Femur (tissue), 1 donor: ENCODE measurements around the gene MVB12B.
"Not testable (repeated sequence)": the region's sequence is repeated elsewhere in the genome, so short reads cannot be mapped to it uniquely, and the experiment has no call there.

Source experiments
- DNase-seq: peaks from one replicate; pipeline ENCODE4 v3.0.0-alpha.2; 2017

Gene MVB12B

DNA sequence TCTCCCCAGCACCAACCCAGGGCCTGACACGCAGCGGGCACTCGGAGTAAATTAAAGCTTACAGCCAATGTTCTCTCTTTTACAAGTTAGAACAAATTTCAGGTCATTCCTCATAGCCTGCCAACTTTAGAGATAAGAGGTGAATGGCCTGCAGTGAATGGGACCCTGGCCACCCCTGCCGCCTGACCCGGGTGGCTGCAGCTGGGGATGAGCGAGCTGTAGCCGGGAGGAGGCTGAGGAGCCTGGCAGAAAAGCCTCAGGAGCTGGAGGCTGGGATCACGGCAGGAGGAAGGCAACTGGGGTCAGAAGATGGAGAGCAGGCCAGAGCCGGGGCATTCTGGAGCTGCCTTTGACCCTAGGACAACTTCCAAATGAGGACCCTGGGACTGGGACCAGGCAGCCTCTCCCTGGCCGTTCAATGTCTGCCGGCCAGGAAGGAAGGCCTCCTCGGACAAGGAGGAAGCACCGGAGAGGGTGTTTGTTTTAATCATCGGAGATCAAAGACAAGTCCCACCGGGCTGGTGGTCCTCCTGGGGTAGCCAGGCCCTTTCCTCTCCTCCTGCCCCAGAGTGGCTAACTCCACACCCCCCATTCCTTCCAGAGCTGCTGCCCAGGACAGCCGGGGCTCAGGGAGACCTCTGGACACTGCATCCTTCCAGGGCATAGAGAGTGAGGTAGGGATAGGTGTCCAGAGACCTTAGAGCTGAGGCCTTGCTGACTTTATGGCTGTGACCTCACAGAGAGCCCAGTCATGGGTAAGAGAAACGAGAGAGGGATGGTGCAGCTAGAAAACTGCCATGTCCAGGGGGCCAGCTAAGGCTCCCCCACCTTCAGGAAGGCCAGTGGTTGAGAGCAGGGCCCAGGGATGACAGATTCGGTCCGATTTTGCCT is 199.8 kb downstream of the MVB12B start:
- no peak for DNase-seq

DNA sequence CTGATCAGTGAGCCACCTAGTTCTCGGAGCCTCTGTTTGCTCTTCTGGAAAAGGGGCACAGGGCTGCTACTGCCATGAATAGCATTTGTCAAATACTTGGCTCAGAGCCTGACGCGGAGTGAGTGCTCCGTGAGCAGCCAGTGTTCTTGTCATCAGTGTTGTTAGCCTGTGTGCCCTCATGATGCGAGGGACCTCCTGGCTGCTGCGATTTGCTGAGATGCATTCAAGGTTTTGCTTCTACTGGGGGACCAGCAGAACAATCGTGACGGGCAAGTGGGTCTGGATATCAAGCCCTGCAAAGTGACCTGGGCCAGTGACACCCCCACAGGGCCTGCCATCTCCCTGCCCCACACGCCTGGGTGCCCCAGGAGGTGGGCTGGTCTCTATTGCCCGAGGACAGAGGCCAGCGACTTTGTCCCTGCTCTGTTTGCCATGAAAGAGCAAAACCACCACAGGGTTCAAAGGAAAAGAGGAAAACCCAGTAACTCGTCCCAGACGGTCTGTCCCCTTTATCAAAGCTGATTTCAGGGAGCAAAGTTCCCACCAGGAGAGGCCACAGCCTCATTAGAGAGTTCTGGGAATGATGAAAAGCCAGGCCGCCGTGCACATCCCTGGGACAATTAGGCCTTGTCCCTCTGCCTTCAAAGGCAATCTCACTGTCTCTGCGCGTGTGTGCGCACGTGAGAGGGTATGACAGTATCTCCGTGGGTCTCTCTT is 200.6 kb downstream of the MVB12B start:
- DNase-seq: no peak

DNA sequence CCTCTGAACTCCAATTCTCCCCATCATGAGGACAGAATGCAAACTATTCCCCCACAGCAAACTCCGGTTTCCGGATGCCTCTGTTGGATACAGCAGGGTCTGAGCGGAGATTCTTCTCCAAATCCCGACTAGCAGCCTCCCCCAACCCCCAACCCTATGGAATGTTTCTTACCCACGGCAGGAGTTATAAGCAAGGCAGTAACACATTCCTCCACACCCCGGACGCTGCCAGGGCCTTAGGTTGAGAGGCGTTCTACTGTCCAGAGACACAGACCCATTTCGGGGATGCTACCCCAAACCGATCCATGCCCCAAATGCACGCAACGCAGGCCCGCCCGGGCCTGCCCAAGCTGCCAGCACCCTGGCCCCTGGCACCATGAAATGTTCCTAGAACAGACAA is 201.5 kb downstream of the MVB12B start:
- no peak for DNase-seq

DNA sequence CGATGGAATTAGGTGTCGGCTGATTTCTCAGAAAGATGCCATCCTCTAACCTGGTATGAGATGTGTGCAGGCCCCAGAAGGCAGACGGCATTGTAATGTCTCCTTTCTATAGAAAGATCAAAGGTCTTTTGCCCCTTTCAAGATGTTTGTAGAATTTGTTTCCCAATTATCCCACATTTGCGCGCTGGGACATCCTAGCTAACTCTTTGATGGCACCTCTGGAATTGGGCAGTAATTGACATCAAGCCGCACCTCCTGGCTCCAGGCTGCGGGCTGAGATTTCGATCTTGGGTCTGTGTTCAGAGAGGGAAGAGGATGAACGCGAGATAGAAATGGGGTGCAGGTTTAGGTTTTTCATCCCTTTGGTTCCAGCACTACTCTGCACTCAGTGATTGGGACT is 202.3 kb downstream of the MVB12B start:
- no peak for DNase-seq

DNA sequence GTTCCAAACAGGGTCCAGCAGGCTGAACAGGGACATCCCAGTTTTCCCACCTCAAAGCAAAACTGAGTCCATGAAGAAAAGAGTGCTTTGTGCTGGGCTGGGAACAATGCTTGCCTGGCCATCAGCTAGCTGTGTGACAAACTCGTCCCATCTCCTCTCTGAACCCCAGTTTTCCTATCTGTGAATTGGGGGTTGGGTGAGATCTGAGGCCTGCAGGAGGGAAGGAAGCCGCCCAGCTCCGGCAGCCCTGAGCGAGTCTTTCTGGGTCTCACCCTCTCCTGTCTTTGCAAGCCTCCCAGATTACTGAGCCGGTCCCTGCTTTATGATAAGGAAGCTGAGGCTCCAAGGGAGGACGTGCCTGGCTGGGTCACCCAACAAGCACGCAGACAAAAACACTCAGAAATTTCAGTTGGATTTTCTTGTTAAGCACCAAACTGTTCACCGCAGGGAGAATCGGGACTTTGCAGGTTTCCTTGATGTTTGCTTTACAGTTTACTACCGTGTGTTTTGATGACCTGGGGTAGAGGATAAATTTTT is 204.5 kb downstream of the MVB12B start:
- DNase-seq: no peak

DNA sequence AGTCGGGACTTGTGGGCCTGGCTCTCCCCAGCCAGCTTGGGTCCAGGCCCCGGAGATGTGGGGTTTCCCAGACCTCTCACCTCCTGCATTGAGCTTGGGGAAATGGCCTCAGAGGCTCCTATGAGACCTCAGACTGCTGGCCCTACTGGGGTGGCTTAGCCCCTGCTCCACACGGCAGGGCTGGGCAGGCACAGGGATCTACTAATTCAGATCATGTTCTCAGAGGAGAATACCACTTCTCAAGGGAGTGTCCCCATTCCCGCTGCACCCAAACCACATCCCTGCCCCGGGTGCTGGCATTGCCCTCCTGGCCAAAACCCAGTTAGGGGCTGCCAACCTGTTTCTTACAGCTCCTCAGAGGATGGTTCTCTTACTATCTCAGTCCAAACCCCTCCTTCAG is 205.0 kb downstream of the MVB12B start:
- DNase-seq: no peak

DNA sequence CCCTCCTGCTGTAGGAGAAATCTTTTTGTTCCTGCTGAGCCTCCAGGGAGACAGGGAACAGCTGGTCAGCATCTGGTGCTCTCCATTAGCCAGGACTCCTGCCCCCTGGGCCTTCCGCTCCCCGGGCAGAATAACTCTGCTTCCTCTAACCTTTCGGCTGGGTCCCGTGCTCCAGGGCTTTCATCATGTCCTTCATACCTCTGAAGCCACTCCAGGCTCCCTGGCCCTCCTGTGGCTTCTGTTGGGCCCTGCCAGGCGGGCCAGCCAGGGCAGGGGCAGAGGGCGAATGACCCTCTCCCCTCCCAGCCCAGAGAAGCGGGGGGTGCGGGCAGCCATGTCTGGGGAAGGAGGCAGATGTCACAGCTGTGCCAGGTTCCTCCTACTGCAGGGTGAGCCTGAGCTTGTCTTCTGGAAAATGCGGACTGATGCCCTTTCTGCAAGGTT is 205.4 kb downstream of the MVB12B start:
- DNase-seq: no peak

DNA sequence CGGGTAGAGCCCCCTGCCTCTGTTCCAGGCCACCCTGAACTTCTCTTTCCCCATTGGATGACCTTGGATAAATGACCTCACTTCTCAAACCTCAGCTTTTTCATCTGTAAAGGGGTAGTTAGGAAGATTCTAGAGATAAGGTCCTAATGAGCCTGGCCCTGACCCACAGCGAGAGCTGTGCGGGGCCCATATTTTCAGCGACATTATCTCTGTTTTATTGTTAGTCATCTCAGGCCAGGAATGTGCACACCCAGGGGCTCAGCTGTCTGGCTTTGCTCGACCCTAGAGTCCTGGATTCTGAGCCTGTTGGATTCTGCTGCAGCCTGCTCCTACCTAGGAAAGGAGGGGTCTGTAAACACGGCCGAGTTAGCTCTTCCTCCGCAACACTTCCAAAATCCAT is 205.9 kb downstream of the MVB12B start:
- DNase-seq: no peak

DNA sequence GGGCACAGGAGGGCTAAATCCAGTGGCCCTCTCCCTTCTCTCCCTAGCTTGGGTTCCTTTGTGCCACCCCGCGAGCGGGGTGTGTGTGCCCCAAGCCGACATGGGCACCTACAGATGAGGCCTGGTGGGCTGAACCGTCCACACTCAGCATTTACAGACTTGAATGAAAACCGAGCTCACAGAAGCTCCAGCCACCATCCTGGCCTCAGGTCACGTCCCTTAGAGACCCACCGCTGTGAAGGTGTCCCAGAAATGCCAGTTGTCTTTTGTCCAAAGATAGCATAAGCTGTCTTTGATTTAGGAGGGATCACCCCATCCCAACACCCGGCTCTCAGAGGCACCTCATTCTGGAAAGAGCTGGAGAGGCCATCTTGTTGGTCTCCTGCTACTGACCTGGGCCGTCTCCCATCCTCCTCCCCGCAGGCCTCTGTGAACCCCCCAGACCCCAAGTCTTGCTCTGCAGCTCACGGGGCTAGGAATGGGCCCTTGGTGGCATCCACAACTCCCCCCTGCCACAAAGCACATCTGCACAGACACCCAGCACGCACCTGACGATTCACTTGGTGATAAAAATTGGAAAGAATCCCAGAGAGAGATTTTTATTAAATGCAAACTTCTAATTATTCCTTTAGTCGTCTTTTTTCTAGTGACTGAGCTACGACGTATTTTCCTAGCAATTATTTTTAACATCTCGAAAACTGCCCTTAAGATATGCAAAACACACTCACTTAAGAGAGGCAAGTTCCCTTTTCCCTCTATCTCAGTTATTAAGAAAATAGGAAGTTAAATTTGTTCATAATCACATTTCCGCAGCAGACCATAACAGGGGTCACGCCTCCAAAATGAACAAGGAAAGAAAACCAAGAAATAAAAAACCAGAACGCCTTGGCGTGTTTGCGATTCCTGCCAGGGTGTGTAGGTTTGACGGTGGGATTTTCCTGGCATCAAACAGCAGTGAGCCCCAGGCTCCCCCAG is 206.6 kb downstream of the MVB12B start:
- no peak for DNase-seq

DNA sequence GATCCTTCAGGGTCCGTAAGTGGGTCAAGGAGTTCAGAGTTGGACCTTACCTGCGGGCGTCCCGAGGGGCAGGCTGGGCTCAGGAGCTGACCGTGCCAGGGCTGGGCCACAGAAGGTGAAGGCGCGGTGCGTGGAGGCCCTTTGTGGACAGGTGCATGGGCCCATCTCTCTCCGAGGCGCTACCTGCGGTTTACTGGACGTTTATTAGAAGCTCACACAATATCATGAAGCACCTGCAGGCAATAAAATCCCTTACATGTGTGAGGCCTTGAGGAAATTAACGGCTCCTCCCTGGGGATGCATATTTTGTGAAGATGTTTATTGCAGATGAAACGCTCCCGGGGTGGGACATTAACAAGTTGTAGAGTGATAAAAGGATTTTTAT is 207.3 kb downstream of the MVB12B start:
- no peak for DNase-seq

DNA sequence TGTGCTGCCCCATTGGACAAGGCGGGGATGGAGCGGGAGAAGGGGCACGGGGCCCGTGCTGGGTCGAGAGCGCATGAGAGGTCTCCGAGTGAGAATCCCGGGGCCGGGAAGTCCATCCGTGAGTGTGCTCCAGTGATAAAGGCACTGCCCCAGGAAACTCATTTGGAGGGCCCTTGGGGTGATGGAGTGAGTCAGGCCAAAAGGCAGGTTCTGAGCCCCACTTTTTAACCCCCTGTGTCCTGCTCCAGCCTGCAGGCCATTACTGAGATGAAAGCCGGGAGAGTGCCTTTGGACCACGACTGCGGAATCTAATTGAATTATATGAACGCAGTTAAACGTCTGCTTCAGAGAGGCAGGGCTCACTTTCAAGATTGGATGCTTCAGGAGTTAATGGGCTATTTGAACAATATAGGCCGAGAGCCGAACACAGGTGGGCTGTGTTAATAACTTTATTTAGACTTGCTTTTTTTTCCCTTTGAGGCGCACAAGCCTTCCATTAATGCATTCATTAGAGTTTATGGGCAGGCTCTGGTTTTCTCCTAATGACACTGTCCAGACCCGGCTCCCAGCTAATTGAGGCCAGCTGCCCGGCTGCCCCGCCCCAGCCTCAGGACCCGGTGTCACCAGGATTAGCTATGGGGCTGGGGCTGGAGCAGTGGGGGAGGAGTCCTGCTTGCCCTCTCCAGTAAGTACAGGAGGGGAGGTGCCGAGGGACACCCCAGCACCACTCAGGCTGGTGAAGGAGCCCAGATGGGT is 208.0 kb downstream of the MVB12B start:
- DNase-seq: no peak

DNA sequence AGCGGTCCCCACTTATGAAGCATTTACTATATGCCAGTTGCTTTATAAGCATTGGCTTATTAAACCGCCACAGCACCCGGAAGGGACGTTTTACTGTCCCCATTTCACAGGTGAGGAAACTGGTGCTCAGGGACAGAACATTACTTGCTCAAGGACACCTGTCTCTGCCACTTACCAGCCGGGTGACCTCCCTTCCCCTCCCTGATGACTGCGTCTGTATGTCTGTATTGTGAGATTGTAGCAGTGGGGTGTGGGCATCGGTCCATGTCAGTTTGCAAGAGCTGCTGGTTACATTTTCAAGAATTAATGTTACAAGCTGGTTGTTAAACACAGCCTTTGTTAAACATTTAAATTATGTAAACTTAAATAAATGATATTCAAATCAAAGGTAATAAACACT is 209.5 kb downstream of the MVB12B start:
- no peak for DNase-seq

DNA sequence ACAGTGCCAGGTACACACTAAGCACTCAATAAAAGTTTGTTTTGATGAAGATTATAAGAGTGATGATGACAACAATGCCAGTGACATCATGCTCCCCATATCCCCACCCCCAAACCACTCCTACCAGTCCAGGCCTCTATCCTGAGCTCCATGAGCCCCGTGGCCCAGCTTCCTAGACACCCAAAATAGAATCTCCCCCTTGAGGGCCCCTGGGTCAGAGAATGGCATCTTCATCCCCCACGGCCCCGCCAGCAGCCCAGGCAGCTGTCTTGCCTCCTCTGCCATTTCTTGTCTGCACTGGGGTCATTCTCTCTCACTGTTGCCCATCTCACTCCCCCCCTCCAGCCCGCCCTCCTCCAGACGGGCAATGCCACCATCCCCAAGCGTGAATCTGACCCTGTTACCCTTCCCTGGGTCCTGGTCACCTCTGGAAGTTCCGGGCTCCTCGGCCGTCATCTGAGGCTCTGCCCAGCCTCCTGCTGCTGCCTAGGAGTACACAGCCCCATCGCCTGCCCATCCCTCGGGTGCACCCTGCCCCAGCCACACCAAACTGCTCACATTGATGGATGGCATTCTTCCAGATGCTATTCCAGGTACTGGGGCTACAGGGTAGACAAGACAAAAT is 210.3 kb downstream of the MVB12B start:
- no peak for DNase-seq

DNA sequence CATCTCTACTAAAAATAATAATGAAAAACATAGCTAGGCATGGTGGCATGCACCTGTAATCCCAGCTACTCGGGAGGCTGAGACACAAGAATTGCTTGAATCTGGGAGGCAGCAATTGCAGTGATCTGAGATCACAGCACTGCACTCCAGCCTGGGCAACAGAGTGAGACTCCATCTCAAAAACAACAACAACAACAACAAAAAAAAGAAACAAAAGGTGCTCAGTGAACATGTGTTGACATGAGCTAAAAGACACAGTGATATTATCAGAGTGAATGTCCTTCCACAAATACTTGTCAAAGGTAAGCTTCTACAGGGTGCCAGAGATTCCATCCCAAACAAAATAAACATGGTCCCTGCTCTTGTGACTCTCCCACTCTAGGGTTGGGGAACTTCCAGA is 211.9 kb downstream of the MVB12B start:
- no peak for DNase-seq

DNA sequence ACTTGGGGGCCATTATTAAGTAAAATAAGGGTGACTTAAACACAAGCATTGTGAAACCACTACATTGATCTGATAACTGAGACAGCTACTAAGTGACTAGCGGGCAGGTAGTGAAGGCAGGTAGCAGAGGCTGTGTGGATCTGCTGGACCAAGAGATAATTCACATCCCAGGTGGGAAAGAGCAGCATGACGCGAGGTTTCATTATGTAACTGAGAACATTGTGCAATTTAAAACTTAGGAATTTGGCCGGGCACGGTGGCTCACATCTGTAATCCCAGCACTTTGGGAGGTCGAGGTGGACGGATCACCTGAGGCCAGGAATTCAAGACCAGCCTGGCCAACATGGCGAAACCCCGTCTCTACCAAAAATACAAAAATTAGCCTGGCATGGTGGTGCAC is 213.8 kb downstream of the MVB12B start:
- DNase-seq: not testable (repeated sequence)

DNA sequence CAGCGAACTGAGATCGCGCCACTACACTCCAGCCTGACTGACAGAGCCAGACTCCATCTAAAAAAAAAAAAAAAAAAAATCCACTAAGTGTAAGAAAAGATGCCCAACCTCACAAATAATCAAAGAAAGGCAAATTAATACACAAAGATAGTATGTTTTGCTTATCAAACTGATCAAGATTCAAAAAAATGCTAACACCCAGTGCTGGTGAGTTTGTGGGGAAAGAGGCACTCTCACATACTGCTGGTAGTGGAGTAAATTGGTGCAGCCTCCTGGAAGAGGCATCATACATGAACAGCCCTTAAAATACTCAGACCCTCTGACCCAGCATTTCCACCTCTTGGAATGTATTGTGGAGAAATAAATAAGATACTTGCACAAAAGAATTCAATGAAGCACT is 216.9 kb downstream of the MVB12B start:
- DNase-seq: no peak

DNA sequence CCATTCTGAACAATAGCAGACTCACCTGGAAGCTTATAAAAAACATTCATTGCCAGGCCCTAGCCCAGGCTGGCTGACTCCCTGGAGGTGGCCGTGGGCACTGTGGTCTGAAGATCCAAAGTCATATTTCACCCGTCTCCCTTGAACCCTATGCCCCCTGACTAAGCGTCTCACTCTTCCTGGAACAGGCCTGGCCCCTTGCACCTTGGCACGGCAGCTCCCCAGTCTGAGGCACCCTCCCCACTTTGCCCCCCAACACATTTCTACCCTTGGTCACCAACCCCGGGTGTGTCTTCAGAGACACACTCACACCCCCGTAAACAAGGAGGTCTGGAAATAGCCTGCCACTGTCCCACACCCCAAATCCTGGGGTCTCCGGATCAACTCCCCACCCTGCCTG is 218.5 kb downstream of the MVB12B start:
- DNase-seq: no peak

DNA sequence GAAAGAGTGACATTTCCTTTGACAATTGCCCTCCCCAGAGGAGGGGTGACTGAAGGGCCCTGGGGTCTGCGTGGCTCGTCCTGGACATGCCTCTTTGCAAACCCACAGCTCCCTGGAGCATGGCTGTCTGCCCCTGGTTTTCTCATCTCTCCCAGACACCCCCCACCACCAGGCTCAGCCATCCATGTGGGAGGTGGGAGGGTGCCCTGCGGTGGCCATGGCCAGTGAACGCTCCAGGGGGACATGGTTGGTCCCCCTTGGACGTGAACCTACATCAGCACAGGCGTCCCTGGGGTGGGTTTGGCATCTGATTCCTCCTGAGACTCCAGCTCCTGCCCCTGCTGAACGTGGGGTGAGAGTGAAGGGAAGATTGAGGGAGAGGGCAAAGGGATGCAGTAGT is 219.4 kb downstream of the MVB12B start:
- DNase-seq: no peak

DNA sequence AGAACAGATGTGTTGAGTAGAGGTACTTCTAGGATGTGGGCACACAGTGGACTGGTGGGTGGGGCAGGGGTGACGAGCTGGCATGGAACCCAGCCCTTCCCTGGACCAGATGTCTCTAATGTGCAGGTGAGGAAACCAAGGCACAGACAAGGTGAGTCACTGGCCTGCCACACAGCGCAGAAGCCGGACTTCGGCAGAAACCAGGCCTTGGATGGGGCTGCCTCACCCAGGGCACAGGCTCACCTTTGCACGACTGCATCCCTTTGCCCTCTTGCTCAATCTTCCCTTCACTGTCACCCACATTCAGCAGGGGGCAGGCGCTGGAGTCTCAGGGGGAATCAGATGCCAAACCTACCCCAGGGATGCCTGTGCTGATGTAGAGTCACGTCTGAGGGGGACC is 221.7 kb downstream of the MVB12B start:
- no peak for DNase-seq

DNA sequence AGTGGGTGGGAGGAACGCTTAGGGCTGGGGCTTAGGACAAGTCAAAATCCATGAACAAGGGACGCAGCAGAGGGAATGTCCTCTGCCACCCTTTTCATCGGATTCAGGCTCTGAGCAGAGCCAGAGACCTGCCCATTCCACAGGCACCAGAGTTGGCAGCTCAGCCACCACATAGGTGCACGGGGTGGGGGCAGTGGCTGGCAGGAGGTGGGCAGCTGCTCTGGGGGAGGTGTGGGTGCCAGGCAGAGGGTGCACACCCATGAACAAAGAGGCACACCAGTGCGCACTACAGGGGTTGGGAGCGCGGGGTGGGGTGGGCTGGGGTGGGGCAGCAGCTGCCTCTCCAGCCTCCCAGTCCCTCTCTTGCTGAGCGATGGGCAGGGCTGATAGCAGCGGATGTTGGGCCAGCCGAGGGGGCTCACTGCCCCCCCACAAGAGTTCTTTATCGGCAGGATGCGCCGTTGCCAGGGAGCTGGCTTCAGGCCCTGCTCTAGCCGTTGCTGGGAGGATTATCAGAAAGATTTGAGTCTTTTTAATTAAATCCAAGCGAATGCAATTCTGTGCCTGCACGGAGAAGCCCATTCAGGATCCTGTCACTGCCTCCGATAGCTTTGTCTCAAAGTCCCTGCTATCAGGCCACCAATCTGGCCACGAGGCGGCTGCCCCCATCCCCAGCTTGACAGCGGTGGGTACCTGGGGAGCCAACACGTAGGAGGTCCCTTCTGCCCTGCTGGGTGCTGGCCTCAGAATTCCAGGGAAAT is 222.8 kb downstream of the MVB12B start:
- DNase-seq: no peak

DNA sequence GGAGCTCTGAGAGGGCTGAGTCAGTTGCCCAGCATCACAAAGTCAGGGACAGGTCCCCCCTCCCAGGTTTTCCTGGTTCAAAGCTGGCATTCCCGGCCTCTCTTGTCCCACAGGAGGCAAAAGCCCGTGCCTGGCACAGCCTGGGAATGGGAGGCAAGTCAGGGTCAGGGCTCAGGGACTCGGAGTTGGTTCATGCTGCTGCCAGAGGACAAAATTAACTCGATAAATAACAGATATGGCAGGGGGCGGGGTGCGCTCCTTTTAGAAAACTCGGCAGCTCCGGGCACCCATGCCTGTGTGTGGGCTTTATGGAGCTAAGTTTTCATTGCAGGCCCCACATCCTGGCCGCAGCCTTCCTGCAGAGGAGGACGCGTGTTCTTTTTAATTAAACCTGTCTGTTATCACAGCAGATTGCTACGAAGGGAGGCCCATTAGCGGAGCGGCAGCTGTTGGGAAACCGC is 224.3 kb downstream of the MVB12B start:
- no peak for DNase-seq
